Uterus (tissue), 2 donors: Measurements from ENCODE around the gene HIPK1.

Experiments
- CTCF ChIP-seq, 4 experiments: fragments of 200-600 bp in 2 of 4; fragments of 450-650 bp in 2 of 4; sonication (generic) in 2 of 4; IDR thresholded peaks; one replicate each; pipeline ENCODE4 v1.5.1; 2016 to 2019; ENCODE audit warnings: antibody characterized with exemption in 4 of 4, mild to moderate bottlenecking in 2 of 4, moderate library complexity in 1 of 4
- POLR2A ChIP-seq, 2 donors: fragments of 450-650 bp; IDR thresholded peaks; one replicate each; pipeline ENCODE4 v1.6.1; 2016; ENCODE audit warnings: antibody characterized with exemption in 2 of 2, mild to moderate bottlenecking in 1 of 2, moderate library complexity in 1 of 2

GRCh38 chr1:114000406-114000805 is 71.3 kb downstream of the HIPK1 start:
- no peak for TF ChIP-seq POLR2A (IDR thresholded peaks at IDR 0.05)
- TF ChIP-seq CTCF (IDR thresholded peaks at IDR 0.05): no peak
